G401 (cell line): ENCODE measurements around the gene AOPEP. TPM values are rescaled to one million over a fixed set of nuclear protein-coding genes. Genes with fewer than 3 reads are reported as not detected.
A peak's percentile ranks its signal among the peaks of the same experiment; 100 is the strongest.

Experiments used
- DNase-seq: peaks from one replicate; pipeline ENCODE4 v3.0.0-alpha.2; 2015; ENCODE audit warnings: low spot score
- in situ Hi-C: cut with HindIII; loops from 2 replicates; pipeline ENCODE4 v1.10.0; 2016; ENCODE audit warnings: low sequenced_read_pairs, mixed read lengths
- total RNA-seq: library from RNA; depleted of rRNA; stranded (reverse); fragments of >200 nt; shearing (Covaris generic); gene quantifications from 2 replicates; pipeline ENCODE4 v1.2.3, GENCODE V29; 2014

Gene AOPEP
- total RNA-seq, 1 experiment from 2014 or later = 23.8 TPM

GRCh38 chr9:94746541-94747370 lies 20.3 kb downstream of the AOPEP start:
- no peak for DNase-seq
- in situ Hi-C loops = no loop called here

- in situ Hi-C loops = no loop called here
- DNase-seq = no peak
Measured at GRCh38 chr9:94754976-94755475, 28.5 kb downstream of the AOPEP start.

GRCh38 chr9:94757158-94757557 lies 30.7 kb downstream of the AOPEP start:
- DNase-seq = no peak
- in situ Hi-C loops = no loop called here

GRCh38 chr9:94758031-94758430 lies 31.5 kb downstream of the AOPEP start:
- DNase-seq = no peak
- in situ Hi-C loops = no loop called here

GRCh38 chr9:94758880-94759279 lies 32.4 kb downstream of the AOPEP start:
- in situ Hi-C loops = no loop called here
- no peak for DNase-seq

- DNase-seq = no peak
Measured at GRCh38 chr9:94760010-94760409, 33.5 kb downstream of the AOPEP start.

GRCh38 chr9:94760660-94761059 lies 34.2 kb downstream of the AOPEP start:
- in situ Hi-C loops = no loop called here
- no peak for DNase-seq

More at GRCh38 chr9:94760010-94760409, 33.5 kb downstream of the AOPEP start:
- in situ Hi-C loops = no loop called here

GRCh38 chr9:94761481-94761880 lies 35.0 kb downstream of the AOPEP start:
- DNase-seq = no peak
- in situ Hi-C loops = no loop called here

- no peak for DNase-seq
- in situ Hi-C loops = no loop called here
Measured at GRCh38 chr9:94767331-94768072, 41.0 kb downstream of the AOPEP start.

- in situ Hi-C loops = no loop called here
- no peak for DNase-seq
Measured at GRCh38 chr9:94768766-94769165, 42.3 kb downstream of the AOPEP start.

- no peak for DNase-seq
- in situ Hi-C loops = no loop called here
Measured at GRCh38 chr9:94770334-94770733, 43.8 kb downstream of the AOPEP start.

- no peak for DNase-seq
- in situ Hi-C loops = no loop called here
Measured at GRCh38 chr9:94771096-94771495, 44.6 kb downstream of the AOPEP start.

GRCh38 chr9:94772144-94772543 lies 45.6 kb downstream of the AOPEP start:
- DNase-seq = no peak
- in situ Hi-C loops = no loop called here

- DNase-seq = peak; percentile 52
- in situ Hi-C loops = no loop called here
Measured at GRCh38 chr9:94772639-94773303, 46.3 kb downstream of the AOPEP start.

- in situ Hi-C loops = no loop called here
- no peak for DNase-seq
Measured at GRCh38 chr9:94773655-94774054, 47.2 kb downstream of the AOPEP start.

GRCh38 chr9:94778013-94778412 lies 51.5 kb downstream of the AOPEP start:
- no peak for DNase-seq
- in situ Hi-C loops = no loop called here

- peak; percentile 30 for DNase-seq
- in situ Hi-C loops = no loop called here
Measured at GRCh38 chr9:94779031-94779430, 52.5 kb downstream of the AOPEP start.

- in situ Hi-C loops = no loop called here
- no peak for DNase-seq
Measured at GRCh38 chr9:94779693-94780290, 53.3 kb downstream of the AOPEP start.

GRCh38 chr9:94780516-94780950 lies 54.0 kb downstream of the AOPEP start:
- no peak for DNase-seq
- in situ Hi-C loops = no loop called here
